Measurements from ENCODE around the gene NLN. TPM values are rescaled to one million over a fixed set of nuclear protein-coding genes. Genes with fewer than 3 reads are reported as not detected.

The NLN gene
- total and polyA plus RNA-seq, 2 of the 4 experiments (the other 2 are of a cell fraction) = 19.1 to 37.1 TPM

DNA sequence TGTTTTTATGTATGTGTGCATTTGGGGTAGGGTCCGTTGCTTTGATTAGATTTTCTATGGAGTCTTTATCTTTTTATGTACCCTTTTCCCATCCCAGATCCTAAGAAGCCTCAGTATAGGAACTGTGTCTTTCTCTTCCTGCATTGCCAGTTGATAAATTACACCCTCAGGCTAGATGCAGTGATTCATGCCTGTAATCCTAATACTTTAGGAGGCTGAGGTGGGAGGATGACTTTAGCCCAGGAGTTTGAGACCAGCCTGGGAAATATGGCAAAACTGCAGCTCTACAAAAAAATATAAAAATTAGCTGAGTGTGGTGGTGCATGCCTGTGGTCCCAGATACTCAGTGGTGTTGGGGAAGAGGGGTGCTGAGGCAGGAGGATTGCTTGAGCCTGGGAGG, 40.2 kb downstream of the NLN start:
- CTCF ChIA-PET = interaction anchor here (0.6 kb wide), 2 partner anchors 113 to 1197 kb away, joined by 5 read pairs; no protein-coding TSS in a partner anchor
- H4K91ac ChIP-seq (ENCODE audit: insufficient read depth, low read depth, low read length) = no peak overlapping the region

More for the DNA sequence above, 40.2 kb downstream of the NLN start:
- H3K56ac ChIP-seq (ENCODE audit: extremely low read depth, insufficient read depth, low read length) = no peak overlapping the region
- BruUV-seq (replicated peaks) = no TSS peak
- TF ChIP-seq SMC3 (IDR thresholded peaks at IDR 0.05; ENCODE audit: low read depth, low read length) (no peak), BHLHE40 (IDR thresholded peaks at IDR 0.05; ENCODE audit: low read depth, low read length) (no peak), RAD21 (IDR thresholded peaks at IDR 0.05; ENCODE audit: low read length) (no peak), FOS (IDR thresholded peaks at IDR 0.05; ENCODE audit: low read depth, low read length) (no peak), RCOR1 (IDR thresholded peaks at IDR 0.05; ENCODE audit: insufficient replicate concordance, low read length) (no peak)
- TF ChIP-seq, protein P1, sequence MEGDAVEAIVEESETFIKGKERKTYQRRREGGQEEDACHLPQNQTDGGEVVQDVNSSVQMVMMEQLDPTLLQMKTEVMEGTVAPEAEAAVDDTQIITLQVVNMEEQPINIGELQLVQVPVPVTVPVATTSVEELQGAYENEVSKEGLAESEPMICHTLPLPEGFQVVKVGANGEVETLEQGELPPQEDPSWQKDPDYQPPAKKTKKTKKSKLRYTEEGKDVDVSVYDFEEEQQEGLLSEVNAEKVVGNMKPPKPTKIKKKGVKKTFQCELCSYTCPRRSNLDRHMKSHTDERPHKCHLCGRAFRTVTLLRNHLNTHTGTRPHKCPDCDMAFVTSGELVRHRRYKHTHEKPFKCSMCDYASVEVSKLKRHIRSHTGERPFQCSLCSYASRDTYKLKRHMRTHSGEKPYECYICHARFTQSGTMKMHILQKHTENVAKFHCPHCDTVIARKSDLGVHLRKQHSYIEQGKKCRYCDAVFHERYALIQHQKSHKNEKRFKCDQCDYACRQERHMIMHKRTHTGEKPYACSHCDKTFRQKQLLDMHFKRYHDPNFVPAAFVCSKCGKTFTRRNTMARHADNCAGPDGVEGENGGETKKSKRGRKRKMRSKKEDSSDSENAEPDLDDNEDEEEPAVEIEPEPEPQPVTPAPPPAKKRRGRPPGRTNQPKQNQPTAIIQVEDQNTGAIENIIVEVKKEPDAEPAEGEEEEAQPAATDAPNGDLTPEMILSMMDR (conservative IDR thresholded peaks at IDR 0.05; ENCODE audit: low read depth, low read length) = no peak
- TF ChIP-seq, protein P2, sequence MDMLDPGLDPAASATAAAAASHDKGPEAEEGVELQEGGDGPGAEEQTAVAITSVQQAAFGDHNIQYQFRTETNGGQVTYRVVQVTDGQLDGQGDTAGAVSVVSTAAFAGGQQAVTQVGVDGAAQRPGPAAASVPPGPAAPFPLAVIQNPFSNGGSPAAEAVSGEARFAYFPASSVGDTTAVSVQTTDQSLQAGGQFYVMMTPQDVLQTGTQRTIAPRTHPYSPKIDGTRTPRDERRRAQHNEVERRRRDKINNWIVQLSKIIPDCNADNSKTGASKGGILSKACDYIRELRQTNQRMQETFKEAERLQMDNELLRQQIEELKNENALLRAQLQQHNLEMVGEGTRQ (IDR thresholded peaks at IDR 0.05; ENCODE audit: low read depth, low read length) = no peak
- H2BK120ac ChIP-seq (ENCODE audit: low read depth, low read length) = no peak overlapping the region
- no peak for ATAC-seq (ENCODE audit: low read depth)
- POLR2A ChIA-PET (ENCODE audit: unreplicated experiment) = interaction anchor here (0.6 kb wide), 1 partner anchor 59 kb away, joined by 3 read pairs; no protein-coding TSS in a partner anchor
- DNase-seq = no peak
- H3K9me3 ChIP-seq (ENCODE audit: control insufficient read depth, insufficient read depth, low read length) = no peaks in the 10 kb centered on the region; the same call in 1 of the 2 replicates
- H2AK5ac ChIP-seq (ENCODE audit: low read depth, low read length) = no peak overlapping the region
- no peak overlapping the region for H2AFZ ChIP-seq (replicated peaks; ENCODE audit: low read length, poor library complexity)
- no peak overlapping the region for H4K5ac ChIP-seq (ENCODE audit: low read depth, low read length)
- peaks cover 8% of the 10 kb centered on the region for H3K36me3 ChIP-seq (ENCODE audit: control insufficient read depth, insufficient read depth, low read length)
- H3K27ac ChIP-seq (ENCODE audit: insufficient read depth, low read length) = no peak overlapping the region
- peaks cover 0 to 20% of the 10 kb centered on the region in 2 experiments; a peak in 3 of 4 replicates for H3K79me1 ChIP-seq (ENCODE audit: low read depth in 1 of 2, low read length in 2 of 2)
- WGBS, 2 experiments (ENCODE audit: extremely low coverage in 2 of 2, insufficient read length in 1 of 2) = no CpG with 5 or more reads among the region's 1 CpG
- H2BK20ac ChIP-seq (ENCODE audit: low read depth, low read length) = no peak overlapping the region
- no peak overlapping the region for H3K4me3 ChIP-seq (ENCODE audit: insufficient read depth, low read depth, low read length)
- H3K14ac ChIP-seq (replicated peaks; ENCODE audit: low read depth, low read length) = no peak overlapping the region
- no peak overlapping the region for H3K4ac ChIP-seq (ENCODE audit: low read depth, low read length)
- H3K27me3 ChIP-seq (ENCODE audit: control insufficient read depth, insufficient read depth, low read length) = no peaks in the 10 kb centered on the region
- no peak overlapping the region for H3K23ac ChIP-seq (ENCODE audit: low read depth, low read length)
- peaks cover 4% of the 10 kb centered on the region for H3K9me1 ChIP-seq (ENCODE audit: insufficient read depth, low read length)
- intact Hi-C loops (cut with micrococcal nuclease) = loop anchor here (5.0 kb wide), 1 partner anchor 40 kb away; no protein-coding TSS in a partner anchor
- H2AK9ac ChIP-seq (replicated peaks; ENCODE audit: low read depth, low read length, poor library complexity) = no peak overlapping the region
- in situ Hi-C loops (cut with MboI; ENCODE audit: low sequenced_read_pairs) = no loop called here
- H3K9ac ChIP-seq (ENCODE audit: low read depth, low read length) = no peak overlapping the region
- H4K8ac ChIP-seq (ENCODE audit: low read depth in 2 of 2, low read length in 2 of 2) = no peak overlapping the region
- no peaks in the 10 kb centered on the region for H4K20me1 ChIP-seq (ENCODE audit: insufficient read depth, low read length)
- dilution Hi-C loops (cut with HindIII; ENCODE audit: low sequenced_read_pairs, unreplicated experiment) = no loop called here
- H3K4me1 ChIP-seq (ENCODE audit: control insufficient read depth, insufficient read depth, low read length) = peaks cover 2% of the 10 kb centered on the region; the same call in 1 of the 2 replicates
- H3K4me2 ChIP-seq (ENCODE audit: low read depth, low read length) = no peak overlapping the region
- no peak overlapping the region for H2BK15ac ChIP-seq (ENCODE audit: low read depth, low read length)
- H2BK5ac ChIP-seq (ENCODE audit: low read depth, low read length, poor library complexity, severe bottlenecking) = no peak overlapping the region
- no peak overlapping the region for H3K18ac ChIP-seq (ENCODE audit: low read depth, low read length)
